HG02759 (cell line): ENCODE results near the gene USH1G.
"Not testable (repeated sequence)": the region's sequence is repeated elsewhere in the genome, so short reads cannot be mapped to it uniquely, and the experiment has no call there.

Source experiments
- ATAC-seq: cut with Tn5 transposase; IDR thresholded peaks from one replicate; pipeline ENCODE4 v1.9.1; 2021; ENCODE audit warnings: mild to moderate bottlenecking, moderate library complexity; ENCODE audit not compliant: unreplicated experiment

Gene USH1G

DNA sequence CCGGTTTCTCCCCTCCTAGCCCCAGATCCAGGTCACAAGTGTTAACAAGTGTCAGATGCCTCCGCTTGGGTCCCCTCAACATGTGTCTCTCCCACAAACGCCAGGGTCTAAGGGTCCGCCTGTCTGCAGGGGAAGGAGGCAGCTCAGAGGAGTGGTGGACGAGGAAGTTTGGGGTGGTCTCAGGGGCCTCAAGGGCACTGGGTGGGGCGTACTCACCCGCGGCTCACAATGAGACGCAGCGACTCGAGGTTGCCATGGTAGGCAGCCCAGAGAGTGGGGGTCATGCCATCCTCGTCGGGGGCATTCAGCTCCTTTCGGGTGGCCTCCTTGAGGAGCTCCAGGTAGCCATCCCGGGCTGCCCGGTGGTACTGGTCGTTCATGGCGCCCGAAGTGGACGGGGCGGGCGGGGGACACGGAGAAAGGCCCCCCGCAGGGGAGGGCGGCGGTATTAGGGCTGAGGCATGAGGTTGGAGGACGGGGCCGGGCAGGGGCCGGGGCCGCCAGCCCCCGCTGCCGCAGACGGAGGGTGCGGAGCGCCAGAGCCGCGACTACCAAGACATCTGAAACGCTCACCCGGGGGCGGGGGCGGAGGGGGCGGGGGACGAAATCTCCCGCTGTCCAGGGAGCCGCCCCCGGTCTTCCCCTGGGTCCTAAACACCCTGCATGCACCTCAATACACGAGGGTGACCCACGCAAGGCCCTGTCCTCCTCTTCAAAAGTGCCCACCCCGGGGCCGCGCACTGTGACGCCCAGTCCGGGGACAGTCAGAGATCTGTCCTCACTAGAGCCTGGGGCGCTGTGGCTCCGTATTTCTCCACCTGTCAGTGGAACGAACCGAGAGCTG, at the start of gene USH1G:
Gene USH1G, minus strand, starts transcription at position 562 of the 844 bp plus-strand sequence. Its CDS starts 182 bp downstream, at position 380.
- ATAC-seq, result no peak

DNA sequence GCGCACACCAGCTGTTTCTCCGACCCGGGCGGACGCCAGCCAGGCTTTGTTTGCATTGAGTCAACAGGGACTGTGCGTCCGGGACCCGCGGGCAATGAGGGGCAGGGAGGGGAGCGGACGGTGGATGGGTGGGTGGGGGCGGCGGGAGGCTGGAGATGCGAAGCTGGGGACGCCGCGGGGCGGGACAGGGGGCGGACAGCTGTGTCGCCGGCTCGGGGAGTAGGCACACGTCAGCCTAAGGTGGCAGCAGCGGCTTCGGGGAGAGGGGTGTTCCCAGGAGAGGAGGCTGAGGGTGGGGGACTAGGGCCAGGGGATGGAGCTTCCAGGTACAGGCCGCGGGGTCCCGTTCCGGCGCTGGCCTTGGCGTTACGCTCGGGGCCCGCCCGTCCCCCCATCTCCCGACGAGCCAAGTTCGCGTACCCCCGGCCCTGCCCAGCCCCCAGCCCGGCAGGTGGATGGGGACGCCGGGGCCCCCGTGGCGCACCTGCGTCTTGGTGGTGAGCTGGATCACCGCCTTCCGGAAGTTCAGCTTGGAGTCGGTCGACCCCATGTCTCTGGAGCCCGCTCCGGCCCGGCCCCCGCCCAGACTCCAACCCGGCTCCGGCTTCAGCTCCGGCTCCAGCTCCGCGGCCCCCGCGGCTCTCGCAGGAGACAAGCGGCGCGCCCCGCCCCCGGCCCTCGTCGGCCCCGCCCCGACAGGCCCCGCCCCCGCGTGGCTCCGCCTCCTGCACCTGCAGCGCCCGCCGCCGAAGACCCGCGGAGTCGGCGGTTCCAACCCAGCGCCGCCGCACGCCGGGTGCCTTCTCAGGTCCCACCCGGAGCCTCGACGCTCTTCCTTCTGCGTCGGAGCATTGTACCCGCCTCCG, 49.3 kb upstream of the USH1G start, which contains the start of gene HID1:
Gene HID1, minus strand, starts transcription at position 653 of the 866 bp plus-strand sequence. Its CDS starts 103 bp downstream, at position 550.
- no peak for ATAC-seq

DNA sequence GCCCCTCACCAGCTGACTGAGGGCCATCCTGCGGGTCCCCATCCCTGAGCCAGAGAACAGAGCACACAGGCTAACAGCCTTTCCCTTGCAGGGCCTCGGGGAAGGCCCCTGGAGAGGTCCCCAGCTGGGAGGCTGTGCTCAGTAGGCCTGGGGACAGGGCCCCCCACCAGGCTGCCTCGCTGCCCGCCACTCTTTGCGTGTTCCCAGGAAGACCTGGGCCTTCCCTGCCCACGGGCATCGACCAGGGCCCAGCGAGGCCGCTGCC, 48.7 kb upstream of the USH1G start:
- no peak for ATAC-seq

DNA sequence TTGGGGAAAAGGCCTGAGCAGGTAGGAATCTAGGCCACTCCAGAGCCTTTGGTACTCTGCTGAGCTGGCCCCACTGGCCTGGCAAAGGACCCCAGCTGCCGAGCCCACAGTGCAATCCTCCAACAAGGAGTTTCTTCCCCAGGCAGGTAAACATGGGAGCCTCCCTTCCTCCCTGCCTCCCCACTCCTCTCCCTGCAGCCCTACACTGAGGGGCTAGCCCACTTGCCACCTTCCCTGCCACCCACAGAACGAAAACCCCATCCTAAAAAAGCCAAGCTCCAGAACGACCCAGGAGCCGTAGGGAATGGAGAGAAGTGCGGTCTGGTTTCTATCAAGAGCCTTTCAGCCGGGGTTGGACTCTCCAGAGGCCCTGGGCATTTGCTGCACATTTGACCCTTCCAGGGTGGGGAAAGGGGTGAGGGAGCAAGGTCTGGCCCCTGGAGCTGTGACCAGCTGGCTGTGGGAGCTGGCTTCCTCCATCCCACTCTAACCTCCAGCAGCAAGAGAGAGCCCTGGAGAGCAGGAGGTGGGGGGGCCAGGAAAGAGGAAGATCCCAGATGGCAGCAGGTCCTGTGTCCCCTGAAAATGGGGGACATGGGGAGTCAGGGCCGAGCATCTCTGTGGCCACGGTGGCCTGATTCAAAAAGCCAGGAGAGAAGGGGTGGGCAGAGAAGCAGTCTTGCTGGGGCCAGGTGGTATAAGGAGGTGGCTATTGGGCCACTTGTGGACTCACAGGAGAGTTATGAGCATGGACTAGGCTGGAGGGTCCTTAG, 48.2 kb upstream of the USH1G start:
- ATAC-seq, result no peak

DNA sequence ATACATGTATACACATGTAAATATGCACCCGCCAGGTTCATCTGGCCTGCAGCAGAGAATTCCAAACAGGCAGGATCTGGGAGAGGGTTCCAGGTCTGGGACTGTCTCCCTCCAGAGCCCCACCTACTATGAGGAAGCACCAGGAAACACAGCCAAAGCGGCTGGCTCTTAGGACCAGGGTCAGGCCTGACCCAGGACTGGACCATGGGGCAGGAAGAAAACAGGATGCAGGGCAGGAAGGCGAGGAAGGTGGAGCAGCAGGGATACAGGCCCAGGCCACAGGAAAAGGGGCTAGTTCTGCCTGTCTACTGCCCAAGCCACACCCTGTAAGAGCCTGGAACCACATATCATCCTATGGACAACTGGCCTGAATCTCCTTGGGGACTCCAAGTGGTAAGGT, 47.3 kb upstream of the USH1G start:
- no peak for ATAC-seq

DNA sequence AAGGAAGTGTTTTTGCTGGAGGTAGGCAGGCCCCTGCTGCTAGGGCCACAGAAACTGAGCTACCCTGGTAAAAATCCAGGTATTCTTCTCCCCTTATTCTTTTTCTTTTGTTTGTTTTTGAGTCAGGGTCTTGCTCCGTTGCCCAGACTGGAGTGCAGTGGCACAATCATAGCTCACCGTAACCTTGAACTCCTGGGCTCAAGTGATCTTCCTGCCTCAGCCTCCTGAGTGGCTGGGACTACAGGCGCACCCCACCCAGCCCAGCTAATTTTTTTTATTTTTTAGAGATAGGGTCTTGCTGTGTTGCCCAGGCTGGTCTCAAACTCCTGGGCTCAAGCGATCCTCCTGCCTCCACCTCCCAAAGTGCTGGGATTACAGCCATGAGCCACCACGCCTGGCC, 46.4 kb upstream of the USH1G start:
- ATAC-seq, result not testable (repeated sequence)

DNA sequence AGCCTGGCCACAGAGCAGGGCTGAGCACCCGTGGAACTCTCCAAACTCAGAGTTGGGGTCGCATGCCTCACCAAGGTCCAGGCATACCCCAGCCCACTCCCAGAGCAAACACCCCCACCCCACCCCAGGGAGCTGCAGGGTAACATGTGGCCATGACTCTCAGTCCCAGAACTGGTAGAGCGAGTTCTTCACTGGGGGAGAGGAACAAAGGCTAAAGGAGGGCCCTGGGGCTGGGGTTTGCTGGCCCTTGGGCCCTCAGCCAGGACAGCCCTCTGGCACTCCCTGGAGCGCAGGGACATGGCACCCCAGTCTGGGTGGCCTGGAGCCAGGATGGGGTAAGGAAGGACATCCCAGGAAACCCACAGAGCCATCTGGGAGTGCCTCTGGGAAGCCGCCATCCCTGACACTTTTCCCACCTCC, 45.3 kb upstream of the USH1G start:
- no peak for ATAC-seq

DNA sequence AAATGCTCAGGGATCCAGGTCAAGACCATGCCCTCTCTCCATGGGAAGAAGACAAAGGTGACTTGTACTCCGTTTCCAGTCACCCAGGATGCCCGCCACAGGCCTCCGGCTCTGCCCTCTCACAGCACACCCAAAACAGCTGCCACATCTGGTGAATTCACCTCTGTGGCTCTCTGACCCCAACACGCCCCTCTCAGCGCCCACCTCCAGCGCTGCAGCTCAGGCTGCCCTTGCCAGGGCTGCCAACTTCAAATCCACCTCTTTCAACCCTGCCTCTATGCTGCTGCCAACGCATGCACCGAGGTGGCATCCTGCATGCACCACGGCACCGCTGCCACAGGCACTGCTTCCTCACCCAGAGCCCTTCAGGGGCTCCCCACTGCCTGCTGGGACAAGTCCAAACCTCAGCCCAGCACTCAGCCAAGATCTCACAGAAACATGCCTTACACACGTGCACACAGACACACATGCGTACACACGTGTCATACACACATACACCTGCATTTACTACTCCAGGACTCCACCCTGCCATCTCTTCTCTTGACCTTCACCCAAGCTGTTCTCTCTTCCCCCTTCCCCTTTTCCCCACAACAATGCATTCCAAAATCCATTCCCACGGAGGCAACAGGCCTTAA, 42.0 kb upstream of the USH1G start:
- ATAC-seq, result no peak

DNA sequence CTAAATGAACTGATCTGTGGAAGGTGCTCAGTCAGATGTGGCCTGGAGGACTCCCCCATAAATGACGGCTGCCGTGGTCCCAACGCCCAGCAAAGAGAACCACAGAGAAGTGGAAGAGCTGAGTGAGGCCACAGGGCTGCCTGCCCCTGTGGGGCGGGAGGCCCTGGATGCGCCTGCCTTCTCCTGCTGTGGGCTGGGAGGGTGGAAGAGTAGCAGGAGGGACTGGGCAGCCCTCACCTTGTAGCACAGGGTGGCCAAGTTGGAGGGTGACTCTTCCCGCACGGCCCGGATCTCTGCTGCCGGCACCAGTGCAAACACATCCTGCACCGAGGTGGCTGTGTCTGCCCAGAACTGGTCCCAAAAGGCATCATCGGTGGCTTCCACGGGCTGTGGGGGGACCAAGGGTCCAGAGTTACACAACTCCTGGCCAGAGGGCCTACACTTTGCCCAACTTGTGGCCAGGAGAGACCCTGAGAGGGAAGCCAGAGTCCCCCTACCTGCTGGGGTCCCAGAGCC, 41.2 kb upstream of the USH1G start:
- no peak for ATAC-seq

DNA sequence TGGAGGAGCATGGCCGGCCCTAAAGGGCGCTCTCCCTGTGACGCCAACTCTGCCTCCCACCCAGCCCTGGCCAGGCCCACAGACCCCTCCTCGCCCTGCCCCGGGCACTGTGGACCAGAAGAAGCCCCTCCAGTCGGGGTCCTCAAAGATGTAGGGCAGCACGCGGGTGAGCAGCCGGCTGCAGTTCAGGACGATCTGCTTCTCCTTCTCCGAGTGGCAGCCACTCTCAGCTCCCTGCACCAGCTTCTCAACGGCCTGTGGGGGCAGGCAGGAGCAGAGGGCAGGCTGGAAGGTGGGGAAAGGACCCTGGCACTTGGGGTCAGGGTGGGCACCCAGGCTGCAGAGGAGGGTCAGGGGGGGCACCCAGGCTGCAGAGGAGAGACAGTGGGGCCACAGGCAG, 40.6 kb upstream of the USH1G start:
- no peak for ATAC-seq

DNA sequence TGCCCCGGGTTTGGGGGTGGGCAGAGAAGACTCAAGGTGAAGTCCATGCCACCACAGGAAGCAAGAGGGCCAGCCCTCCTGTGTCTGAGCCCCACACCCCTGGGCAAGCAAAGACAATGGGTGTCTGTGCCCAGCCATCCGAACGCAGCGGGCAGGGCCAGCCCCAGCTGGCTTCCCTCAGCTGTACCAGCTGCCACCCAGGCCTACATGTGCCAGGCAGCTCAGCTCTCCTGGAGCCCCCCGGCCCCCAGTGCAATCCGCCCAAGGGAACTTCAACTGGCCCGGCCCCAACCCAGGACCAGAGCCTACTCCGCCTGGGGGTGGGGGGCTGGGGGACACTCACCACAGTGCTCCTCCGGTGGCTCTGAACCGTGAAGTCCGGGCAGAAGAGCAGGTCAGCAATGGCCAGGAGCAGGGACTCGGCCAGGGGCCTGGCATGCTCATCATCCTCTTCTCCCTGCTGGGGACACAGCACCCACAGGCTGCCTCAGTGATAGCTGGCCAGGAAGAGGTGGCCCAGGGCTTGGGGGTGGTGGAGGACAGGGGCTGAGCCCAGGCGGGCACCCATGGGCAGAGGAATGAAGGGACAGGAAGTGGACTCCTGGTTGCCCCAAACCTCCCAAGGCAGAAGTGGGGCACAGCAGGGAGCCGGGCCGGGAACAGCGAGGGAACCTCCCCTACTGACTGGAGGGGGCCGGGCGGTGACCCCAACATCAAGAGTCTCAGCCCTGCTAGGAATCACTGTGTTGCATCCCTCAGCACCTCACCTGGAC, 39.8 kb upstream of the USH1G start:
- no peak for ATAC-seq

DNA sequence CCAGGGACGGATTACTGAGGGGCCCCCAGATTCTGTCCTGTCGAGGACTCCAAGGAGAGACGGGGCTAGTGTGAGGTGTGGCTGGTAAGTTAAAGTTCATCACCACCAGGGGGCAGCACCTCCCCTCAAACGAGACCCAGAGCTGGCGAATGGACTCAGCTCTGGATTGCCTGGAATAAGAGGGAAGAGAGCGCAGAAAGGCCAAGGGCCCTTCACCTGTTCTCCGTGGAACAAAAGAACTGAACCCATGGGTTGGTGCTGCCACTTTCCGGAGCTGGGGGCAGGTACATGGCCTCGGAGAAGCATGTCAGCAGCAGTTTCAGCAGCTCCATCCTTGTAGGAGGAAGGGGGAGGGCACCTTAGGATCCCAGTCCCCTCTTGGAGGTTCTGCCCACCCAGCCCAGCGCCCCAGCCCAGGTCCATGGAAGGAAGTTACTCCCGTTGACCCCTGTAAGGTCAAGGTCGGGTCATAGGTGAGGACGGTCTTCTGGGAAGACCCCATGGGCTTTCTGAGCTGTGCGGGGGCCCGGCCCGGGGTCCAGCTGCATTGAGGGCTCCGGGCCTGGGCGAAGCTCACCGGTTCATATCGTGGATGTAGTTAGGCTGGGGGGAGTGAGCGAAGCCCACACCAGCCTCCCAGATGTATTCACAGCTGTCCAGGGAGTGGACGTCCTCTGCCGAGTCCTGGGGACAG, 38.7 kb upstream of the USH1G start:
- ATAC-seq, result no peak

DNA sequence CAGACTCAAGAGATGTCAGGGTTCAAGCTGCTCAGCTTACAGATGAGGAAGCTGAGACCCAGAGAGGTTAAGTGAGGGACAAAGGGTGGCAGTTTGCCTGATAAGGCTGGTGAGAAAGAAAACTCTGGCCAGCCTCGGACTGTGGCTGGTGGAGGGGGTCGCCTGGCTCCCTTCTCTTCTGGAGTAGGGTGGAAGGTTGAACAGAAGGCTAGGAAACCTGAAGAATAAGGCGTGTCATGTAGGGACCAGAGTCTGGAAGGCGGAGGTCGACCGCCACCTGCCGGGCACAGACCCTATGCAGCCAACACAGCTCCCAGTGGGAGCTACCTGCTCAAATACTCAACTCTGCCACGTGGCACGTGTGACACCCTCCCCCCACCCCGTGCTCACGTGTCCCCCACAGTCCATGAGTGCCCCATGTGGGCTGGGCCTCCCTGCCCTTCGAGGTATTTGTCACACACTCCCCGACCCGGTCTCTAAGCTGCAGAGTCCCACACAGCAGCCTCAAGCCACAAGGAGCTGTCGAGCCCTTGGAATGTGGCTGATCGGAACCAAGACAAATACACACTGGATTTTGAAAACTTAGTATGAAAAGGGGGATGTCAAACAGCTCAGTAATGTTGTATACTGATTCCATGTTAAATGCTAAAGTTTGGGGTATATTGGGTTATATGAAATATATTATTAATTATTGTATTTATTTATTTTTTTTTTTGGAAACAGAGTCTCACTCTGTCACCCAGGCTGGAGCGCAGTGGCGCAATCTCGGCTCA, 37.7 kb upstream of the USH1G start:
- no peak for ATAC-seq

DNA sequence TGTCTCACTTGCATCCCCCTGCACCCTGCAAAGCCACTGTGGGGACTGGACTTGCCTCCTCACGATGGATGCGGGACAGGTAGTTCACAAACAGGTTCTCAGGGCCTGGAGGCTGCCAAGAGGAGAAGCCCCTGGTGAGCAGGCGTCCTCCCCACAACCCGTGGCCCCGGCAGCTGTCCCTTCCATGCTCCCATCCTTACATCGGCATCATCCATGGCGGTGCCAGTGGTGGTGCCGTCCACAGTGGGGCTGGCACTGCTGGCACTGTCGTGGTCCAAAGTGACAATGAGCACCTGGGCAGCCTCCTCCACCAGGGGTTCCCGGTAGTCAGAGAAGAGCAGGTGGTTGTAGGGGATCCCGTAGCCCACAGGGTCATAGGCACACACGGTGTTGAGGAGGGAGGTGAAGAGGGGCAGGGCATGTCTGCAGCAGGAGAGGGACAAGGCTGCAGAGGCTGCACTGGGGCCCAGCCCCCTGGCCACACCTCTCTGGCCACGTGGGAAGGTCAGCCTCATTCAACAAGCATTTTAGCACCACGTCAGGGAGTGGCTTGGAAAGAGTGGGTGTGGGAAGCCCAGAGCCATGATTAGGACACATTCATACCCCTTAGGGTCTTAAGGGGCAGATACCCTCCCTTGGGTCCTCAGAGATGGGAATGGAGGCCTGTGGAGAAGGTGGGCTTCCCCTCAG, 36.9 kb upstream of the USH1G start:
- no peak for ATAC-seq

DNA sequence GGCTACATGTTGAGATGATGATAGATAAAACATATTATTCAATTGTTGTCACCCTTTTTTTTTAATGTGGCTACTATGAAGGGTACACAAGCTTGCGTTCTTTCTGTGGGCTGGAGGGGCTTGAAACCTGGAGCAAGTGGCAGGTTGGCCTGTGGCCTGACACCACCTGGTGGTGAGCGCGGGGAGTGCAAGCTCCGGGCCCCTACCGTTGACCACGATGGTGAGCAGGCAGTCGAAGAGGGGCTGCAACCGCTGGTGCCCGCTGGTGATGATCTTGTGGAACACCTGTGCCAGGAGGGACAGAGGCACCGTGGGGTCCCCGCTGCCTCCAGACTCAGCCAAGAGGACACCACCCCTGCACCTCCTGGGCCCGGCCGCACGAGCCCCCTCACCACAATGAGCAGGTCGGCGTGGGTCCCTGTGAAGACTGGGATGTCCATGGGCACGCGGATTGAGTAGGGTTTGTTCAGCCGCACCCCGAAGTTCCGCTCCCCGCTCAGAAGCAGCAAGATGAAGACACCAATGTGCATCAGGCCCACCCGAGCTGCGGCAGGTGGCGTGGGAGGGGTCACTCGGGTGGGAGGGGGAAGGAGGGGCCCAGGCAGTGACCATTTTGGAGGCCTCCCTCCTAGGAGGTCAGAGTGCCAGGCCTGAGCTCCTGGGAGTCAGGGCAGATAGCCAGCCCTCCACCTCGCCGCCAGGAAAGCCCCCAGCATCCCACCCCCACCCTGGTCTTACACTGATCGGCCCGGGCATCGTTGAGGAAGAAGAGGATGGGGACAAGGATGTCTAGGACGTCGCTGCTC, 35.1 kb upstream of the USH1G start:
- no peak for ATAC-seq

DNA sequence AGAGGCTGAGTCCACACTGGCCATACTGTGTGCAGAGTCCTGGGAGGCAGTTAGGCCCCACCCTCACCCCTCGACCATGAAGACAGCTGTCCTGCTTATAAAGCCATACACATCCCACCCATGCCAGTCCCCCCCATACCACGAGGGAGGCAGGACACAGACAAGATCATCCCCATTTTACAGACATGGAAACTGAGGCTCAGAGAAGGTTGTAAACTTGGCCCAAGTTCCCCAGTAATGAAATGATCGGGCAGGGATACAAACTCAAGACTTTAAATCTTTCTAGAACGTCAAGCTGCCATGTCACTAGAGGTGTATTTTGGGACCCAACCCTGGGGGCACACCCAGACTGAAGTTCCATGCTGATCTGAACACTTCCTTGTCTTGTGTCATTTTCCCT, 33.0 kb upstream of the USH1G start:
- ATAC-seq, result no peak
